Stimulated activated CD8-positive, alpha-beta memory T cell treated with anti-CD3 and anti-CD28 coated beads, Interleukin-7, amount 100 ng/mL, for 1 hour (primary cell): ENCODE results near the gene TRIP11.

Experiments
- DNase-seq, 2 donors: peaks; one replicate each; pipeline ENCODE4 v3.0.0-alpha.2; 2020; ENCODE audit warnings: low read depth in 2 of 2

TRIP11 gene

GRCh38 chr14:91956616-91957015 is 83.2 kb downstream of the TRIP11 start:
- DNase-seq, result no peak

GRCh38 chr14:91955168-91955567 is 84.7 kb downstream of the TRIP11 start:
- no peak for DNase-seq

DNA sequence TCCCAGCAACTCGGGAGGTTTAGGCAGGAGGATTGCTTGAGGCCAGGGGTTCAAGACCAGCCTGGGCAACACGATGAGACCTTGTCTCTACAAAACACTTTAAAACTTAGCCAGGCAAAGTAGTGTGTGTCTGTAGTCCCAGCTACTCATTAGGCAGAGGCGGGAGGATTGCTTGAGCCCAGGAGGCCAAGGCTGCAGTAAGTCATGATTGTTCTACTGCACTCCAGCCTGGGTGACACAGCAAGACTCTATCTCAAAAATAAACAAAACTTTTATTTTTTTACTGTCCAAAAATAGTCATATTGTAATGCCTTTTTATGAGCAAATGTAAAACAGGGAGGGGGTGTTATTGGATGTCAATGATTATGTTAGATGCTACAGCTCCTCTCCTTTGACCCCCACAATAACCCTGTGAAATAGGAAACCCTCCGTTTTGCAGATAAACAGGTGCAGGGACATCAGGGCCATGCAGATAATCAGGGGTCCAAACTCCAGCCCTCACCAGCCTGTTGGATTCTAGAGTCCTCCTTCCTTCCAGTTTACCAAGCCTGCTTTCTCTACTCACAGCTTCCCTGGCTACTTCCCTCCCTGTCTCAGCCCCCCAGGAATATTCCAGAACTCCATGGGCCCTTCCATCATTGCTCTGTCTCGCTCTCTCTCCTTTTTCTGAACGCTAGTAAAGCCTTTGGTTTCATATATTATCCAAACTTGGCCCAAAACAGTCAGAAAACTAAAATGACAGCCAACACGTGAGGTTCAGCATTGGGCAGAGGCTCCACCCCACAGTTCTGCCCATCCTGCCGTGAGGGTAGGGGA is 86.5 kb downstream of the TRIP11 start:
- no peak for DNase-seq

- DNase-seq, result no peak
Observed at GRCh38 chr14:91947475-91948184, 92.2 kb downstream of the TRIP11 start, which contains the start of gene FBLN5. Gene FBLN5 (minus strand): TSS chr14:91947694. CDS start chr14:91947229, 465 bp downstream.

DNA sequence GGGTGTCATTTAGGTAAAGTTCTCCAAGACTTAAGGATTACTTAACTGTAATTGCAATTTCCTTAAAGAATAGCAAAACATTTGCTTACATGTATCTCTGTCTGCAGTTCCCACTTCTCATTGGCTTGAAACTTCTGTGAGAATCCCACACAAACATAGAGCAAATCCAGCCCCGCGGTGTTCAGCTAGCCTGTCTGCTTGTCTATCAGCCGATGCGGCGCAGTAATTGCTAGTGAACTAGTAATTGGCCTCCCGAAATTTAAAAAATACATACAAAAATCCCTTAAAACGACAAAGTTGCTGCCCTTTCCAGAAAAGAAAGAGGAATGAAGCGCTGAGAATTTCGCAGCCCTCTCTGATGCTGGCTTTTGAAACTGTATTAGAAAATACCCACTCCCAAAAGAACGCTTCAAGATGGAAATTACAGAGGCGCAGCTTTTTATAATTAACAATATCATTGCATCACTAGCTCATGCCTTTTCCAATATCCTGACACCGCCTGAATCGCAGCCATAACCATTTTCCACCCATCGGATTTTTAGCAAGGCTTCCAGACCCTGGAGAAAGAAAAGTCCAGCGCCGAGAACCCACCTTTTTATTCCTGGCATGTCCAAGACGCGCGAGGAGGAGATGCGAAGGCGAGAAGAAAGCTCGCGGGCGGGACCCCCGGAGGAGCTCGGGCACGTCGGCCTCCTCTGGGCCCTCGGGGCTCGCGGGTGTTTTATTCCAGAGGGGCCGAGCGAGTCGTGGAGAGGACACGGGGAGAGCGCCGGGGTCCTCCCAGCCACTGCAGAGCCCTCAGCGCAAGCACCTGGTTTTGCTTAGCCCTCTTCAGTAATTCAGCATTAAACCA is 93.0 kb downstream of the TRIP11 start:
- no peak for DNase-seq

- DNase-seq, result no peak
Observed at GRCh38 chr14:91945751-91946621, 93.9 kb downstream of the TRIP11 start.

- no peak for DNase-seq
Observed at GRCh38 chr14:91942946-91943345, 96.9 kb downstream of the TRIP11 start.

- DNase-seq, result no peak
Observed at GRCh38 chr14:91942128-91942527, 97.7 kb downstream of the TRIP11 start.

GRCh38 chr14:91940209-91940608 is 99.7 kb downstream of the TRIP11 start:
- no peak for DNase-seq

GRCh38 chr14:91935586-91935985 is 104.3 kb downstream of the TRIP11 start:
- no peak for DNase-seq

GRCh38 chr14:91934554-91935285 is 105.1 kb downstream of the TRIP11 start:
- no peak for DNase-seq

GRCh38 chr14:91931478-91932088 is 108.3 kb downstream of the TRIP11 start:
- no peak for DNase-seq

GRCh38 chr14:91929700-91930099 is 110.2 kb downstream of the TRIP11 start:
- no peak for DNase-seq

GRCh38 chr14:91927800-91928199 is 112.1 kb downstream of the TRIP11 start:
- no peak for DNase-seq

GRCh38 chr14:91927191-91927590 is 112.7 kb downstream of the TRIP11 start:
- no peak for DNase-seq

GRCh38 chr14:91926131-91926890 is 113.5 kb downstream of the TRIP11 start:
- no peak for DNase-seq

DNA sequence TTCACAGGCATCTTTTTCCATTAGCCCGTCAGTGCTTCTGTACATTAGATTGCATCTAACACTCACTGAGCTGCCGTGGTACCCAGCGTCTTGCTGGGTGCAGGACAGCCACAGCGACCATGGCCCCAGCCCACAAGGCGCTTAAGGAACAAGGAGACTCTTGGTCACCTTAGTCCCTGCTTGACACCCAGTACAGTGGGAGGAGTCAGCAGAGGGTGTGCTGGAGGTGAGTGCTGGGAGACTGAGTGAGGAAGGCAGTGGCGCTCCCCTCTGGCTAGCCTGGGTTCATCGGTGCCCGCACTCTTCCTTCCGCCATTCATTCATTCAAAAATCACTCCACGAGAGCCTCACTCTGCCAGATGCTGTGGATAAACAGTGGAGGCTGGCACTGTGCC is 114.1 kb downstream of the TRIP11 start:
- no peak for DNase-seq

DNA sequence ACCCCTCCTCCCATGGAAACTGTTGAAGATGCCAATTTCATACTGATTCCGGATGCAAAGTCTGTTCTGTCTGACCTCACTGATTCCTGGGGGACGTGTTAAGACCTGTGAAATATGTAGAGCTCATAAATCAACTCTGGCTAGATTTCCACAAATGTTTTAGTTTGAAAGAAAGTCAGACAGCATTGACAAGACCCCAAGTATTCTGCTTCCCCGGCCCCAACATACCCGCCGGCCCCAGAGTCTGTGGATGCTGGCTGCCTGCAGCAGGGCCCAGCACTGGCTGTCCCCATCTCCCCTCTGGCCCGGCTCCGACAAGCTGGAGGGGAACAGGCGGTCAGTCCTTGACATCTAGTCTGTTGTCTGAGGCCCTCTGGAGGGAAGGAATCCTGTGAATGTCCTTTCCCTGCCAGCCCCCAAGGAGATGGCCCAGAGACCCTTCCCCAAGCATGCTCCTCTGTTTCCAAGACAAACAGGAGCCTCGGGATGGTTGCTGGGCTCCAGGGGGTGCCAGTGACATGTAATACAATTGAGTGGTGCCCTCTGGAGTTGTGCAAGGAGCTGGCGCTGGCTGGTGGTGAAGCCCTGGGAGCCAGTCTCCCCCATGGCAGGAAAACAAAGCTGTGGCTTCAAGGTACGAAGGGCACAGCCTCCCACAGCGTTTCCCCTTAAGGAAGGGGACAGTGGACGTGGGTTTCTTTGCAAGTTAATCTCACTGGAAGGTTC is 114.7 kb downstream of the TRIP11 start:
- DNase-seq, result no peak

DNA sequence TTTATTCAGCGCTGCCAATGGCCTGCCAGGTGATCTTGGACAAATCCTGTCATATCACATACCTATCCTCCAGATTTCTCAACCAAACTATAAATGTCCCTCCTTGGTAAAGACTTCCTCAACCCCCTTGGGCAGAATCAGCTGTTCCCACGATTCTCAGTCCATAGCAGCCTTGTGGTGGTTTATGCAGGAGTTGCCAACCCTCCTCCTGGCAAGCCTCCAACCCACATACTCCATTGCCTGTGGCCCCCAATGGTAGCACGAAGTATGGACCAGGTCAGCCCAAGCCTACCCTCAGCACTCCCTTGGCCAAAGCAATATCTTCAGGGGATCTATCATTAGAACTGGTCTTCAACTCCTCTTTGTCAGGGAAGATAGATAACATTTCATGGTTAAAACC is 119.3 kb downstream of the TRIP11 start:
- DNase-seq, result no peak
